GM19043 (cell line): ENCODE measurements around the gene FAM240A.
"Not testable (repeated sequence)": the region's sequence is repeated elsewhere in the genome, so short reads cannot be mapped to it uniquely, and the experiment has no call there.

Experiments used
- ATAC-seq: cut with Tn5 transposase; IDR thresholded peaks from one replicate; pipeline ENCODE4 v1.9.1; 2021; ENCODE audit warnings: low read depth; ENCODE audit not compliant: unreplicated experiment

Gene FAM240A

DNA sequence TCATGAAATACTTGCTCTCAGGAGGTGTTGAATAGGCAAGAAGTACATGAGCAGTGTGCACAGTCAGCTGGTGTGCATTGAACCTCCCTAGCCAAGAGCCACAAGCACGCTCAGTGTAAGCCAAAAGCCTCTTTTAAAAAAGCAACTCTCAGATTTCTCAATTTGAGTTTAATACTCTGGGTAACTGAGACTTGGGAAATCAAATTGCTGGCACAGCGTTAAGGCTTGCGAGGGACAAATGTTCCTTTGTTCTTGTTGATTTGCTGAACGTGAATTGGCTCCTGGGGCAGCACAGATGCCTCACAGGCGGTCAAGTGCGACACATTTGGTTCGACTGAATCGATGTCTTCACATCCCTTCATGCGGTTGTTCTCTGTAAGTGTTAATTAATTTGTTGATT, at the start of gene FAM240A:
FAM240A (plus strand) TSS at position 202 of the 400 bp plus-strand sequence; CDS start at position 361, 159 bp downstream.
- no peak for ATAC-seq

DNA sequence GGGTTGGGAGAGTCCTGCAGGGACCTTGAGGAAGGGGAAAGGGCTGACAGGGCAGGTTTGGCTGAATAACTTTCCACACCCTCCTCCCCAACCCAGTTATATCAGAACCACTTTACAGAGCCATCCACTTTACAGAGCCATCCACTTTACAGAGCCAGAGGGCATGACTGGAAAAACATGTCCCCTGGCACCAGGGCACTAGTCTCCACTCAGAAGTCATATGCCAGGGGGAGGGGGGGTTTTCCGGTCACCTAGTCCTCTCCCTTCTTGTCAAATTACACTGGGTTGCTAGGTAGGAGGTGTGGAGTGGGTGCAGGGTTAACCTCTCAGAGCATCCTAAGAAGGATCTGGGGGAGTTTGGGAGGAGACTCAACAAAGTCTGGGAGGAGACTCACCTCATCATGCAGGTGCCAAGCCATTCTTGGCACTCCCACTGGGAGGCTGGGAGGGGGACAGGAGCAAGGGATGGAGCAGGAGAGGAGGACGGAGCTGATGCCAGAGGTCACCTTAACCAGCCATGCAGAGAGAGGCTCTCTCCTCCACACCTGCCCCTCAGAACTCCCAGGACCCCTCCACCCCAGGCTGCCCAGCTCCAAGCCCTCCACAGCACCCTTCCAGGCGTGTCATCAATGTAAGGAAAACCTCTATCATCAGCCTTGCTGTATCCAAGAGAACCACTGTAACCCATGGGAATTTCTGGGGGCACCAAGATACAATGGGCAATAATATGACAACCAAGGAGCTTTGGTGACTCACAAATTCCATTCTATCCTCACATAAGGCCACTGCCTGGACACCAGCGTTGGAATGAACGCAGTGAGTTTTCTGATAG, 47.9 kb upstream of the FAM240A start:
- no peak for ATAC-seq

DNA sequence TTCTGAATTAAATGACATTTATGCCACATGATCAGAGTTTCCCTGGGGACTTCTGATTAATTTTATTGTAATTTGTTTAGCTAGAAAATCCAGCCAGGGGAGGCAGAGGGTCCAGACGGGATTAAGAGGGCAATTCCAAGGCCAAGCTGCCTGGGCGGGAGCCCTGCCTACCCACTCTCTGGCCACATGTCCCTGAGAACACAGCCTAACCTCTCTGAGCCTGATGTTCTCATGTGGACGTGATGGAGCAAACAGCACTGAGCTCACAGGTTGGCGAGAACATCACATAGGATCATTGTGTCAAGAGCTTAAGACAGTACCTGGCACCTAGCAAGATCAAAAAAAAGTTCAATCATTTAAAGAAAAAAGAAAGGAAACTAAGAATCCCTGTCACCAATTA, 47.2 kb upstream of the FAM240A start:
- no peak for ATAC-seq

DNA sequence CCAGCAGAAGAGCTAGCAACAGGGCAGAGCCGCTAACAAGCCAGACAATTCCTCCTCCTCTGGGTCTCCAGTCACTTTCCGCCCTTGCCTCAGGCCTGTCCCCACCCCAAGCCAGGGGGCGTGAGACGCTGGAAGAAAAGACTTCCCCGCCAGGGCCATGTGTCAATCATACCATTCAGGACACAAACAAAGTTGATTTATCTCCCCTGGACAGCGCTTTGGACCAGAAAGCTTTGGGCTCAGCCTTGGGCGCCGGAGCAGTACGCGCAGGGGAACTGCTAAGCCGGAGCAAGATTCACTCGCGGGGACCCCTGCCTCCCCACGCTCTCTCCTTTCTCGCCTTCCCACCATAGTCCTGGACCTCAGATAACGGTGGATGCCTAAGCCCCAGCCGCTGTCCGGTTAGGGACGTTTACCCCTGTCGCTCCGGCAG, 46.7 kb upstream of the FAM240A start:
- ATAC-seq = no peak

DNA sequence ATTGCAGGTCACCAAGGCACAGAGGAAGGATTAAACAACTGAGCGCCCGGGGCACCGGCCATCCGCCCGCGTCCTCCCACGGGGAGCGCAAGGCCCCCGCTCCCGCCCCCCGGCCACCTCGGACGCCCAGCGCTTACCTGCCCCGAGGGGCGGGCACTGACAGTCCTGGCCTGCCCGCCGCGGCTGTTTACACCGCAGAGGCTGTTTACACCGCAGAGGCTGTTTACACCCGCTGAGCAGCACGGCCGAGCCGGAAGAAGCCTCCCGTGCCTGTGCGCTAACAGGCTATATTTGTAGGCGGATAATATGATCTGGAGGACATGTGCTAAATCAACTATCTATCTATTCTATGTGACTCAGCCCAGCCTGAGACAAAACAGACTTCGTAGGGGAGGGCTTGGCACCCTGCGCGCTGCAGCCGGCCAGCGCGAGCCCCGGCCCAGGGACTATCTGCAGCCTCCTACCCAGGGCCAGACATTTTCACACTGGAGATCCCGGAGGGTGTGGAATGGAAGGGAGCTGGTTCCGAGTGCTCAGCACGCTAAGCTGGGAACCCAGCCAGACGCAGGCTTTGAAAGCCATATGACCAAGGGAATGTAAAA, 46.2 kb upstream of the FAM240A start, which contains the start of gene LRRC2:
LRRC2 (minus strand) TSS at position 263 of the 602 bp plus-strand sequence. CDS start 14,711 bp downstream, outside the sequence.
- ATAC-seq = no peak

DNA sequence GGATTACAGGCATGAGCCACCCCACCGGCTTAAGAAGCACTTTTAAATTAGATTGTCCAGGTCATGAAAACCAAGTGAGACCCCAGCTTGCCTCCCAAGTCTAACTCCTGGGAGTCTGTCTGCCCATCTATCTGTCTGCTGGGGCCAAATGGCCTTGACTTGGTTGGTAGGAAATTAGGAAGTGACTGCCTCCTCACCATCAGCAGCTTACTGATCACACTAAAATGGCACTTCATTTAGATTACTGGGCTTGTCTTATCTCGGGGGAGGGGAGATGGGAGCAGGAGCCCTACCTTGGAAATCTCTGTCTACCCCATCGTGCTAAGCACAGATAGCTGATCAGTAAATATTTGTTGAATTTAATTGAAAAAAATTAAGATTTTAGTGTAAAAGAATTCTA, 40.6 kb upstream of the FAM240A start:
- ATAC-seq = no peak

DNA sequence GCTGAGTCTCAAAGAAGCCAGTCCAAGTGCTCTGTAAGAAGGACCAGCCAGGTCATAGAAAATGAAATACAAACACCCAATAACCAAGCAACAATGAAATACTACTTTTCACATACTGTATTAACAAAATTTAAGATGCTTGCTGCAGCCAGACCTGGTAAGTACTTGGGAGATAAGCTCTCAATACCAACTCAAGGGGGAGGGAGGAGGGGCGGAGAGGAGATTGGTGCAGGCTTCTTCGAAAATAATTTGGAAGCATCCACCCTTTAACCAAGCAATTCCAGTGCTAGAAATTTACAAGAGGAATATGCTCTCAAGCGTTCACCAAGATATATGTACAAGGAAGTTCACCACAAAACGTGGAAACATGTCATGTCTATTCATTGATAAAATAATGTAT, 38.6 kb upstream of the FAM240A start:
- ATAC-seq = no peak

DNA sequence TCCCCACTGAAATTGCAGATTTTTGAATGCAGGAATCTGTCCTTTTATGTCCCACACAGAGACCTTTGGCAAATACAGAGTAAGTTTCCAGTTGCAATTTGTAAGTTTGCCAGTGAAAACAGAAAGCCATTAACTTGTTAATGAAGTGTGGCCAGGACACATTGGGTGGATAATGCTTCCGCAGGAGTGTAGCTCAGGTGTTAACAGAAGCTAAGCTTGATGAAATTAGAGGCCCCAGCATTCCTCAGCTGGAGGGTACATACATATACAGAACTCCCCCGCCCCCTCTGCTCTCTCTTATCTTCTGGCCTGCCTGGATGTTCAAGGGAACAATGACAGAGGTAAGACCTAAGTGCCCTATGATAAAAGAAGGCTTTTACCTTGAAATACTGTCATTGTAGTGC, 38.1 kb upstream of the FAM240A start:
- no peak for ATAC-seq

DNA sequence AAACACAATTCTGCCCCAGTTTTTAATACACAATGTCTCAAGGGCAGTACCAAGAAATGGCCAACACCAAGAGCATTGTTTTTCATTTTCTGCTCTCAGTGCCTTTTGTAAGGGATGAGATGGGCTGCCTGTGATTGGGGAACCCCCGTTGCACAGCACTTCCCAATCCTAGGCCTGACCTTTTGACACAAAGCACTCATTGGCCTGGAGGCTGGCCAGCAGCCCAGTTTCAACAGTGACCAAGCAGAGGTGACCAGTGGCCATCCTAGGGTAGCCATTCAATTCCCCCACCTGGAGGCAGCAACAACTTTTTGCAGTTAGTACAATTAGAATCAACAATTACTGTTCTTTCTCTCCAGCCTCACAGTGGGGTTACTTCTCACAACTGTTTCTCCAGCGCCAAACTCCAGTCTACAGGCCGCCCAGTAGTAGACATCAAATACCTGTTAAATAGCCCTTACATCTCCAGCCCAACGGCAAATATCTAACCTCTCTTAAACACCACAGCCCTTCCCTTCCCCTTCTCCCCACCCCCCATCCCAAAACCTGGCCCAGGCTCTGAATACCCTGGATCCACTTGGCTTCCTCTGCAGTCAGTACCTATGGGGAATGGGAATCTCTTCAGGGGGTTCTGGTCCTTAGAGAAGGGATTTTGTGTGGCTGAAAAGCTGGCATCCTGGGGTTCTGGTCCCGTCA, 37.3 kb upstream of the FAM240A start:
- no peak for ATAC-seq

DNA sequence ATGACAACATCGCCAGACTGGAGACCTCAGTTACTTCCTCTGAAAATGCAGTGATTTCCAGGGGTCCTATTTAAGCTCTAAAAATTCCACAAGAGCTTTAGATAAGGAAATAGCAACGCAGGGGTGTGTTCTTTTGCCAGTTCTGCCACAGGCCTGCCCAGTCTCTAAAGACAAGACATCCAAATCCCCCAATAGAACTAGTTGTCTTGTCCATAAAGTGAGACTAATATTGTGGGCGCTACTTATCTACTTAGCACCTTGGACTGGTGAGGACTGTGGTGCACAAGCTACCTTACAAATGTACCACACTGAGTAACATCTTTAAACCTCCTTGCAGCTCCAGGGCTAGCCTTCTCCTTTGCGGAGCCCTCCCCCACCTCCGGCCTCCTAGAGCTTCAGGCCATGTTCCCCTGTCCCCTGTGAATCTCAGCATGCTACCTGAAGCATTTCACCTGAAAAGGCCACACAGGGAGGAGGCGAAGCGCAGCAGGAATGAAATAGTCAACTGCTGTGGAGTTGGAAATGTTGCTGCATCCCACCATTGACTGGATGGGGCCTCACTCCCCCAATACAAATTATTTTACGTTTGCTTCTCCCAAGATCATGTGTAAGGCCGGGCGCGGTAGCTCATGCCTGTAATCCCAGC, 36.6 kb upstream of the FAM240A start:
- ATAC-seq = no peak

DNA sequence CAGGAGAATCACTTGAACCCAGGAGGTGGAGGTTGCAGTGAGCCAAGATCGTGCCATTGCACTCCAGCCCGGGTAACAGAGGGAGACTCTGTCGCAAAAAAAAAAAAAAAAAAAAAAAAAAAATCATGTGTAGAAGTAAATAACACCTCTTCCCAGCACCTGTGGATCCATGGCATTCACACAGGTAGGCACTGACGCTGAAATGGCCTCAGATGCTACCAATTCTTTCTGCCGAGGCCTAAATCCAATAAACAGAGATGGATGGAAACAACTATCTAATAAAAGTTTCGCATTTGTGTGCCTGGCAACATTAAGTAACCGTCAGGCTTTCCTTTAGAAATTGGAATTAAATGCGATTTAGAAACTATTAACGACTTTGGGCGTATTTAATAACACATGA, 35.9 kb upstream of the FAM240A start:
- ATAC-seq = no peak

DNA sequence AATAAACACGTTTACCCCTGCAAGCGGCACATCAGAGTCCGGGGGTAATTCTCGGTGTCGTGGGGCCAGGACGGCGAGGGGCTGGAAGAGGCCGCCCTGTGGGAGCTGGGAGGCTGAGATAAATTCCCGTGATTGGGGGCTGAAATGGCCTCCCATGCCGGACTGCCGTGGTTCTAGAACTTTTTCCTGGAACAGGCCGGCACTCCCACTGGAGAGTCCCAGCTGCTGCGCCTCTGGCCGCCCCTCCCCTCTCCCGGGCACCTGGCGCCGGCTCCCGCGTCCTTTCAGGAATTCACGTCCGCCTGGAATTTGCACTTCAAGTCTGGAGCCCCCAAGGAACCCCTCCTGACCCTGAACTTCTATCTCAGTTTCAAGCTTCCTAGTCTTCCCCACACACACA, 35.4 kb upstream of the FAM240A start:
- no peak for ATAC-seq

DNA sequence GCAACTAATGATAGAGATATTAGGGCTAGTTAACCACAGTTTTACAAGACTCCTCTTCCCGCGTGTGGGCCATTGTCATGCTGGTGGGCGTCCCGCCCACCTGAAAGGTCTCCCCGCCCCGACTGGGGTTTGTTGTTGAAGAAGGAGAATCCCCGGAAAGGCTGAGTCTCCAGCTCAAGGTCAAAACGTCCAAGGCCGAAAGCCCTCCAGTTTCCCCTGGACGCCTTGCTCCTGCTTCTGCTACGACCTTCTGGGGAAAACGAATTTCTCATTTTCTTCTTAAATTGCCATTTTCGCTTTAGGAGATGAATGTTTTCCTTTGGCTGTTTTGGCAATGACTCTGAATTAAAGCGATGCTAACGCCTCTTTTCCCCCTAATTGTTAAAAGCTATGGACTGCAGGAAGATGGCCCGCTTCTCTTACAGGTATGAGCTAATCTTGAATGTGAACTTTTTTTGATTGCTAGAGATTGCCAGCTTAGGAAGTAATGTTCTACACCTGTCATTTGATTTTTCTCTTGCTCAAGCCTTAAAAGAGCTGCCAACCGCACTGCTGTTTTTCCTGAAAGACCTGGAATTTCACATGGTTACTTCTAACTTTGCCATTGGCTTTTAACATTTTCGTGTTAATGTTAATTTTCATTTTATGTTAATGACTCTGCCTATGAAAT, 34.6 kb upstream of the FAM240A start:
- ATAC-seq = not testable (repeated sequence)

DNA sequence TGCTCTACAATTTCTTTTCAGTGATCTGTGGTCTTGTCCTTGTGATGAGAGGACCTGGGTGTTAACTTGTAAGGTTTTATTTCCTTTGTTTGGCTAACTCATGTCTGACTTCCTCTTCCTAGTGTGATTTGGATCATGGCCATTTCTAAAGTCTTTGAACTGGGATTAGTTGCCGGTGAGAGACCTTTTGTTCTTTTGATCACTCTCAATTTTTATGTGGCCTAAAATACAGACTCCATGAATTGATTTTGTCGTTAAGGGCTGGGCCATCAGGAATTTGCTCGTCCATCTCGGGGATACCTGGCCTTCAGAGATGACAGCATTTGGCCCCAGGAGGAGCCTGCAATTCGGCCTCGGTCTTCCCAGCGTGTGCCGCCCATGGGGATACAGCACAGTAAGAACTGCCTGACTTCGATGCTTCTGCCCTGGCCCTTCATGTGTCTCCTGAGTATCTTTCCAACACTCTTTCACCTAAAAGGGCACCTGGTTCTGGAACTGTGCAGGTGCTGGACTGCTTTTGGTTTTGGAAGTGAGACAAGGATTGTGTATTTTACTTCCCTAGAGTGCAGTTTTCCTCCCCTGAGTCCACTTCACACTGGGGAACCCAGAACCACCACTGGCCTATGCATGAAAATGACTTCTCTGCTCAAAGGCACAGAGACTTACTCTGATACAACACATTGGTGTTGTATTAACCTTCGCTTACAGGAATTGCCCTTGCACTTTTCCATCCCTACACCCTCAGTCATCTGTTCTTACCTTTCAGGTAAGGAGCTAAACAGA, 33.2 kb upstream of the FAM240A start:
- no peak for ATAC-seq

DNA sequence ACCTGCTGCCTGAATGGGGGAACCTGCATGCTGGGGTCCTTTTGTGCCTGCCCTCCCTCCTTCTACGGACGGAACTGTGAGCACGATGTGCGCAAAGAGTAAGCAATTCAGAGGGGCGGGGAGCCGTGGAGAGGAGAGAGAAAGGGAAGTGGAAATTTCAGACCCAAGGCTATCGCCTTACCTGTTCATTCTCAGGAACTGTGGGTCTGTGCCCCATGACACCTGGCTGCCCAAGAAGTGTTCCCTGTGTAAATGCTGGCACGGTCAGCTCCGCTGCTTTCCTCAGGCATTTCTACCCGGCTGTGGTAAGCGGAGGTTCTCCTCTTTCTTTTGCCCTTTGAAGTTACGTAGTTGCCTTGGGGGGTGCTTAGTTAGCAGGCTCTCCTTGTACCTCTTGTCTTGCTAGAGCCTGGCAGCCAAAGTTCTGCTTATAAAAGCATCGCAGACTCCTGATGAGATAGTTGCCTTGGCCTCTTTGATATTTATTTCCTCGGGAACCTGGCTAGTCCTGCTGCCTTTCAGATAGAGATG, 32.5 kb upstream of the FAM240A start:
- no peak for ATAC-seq

DNA sequence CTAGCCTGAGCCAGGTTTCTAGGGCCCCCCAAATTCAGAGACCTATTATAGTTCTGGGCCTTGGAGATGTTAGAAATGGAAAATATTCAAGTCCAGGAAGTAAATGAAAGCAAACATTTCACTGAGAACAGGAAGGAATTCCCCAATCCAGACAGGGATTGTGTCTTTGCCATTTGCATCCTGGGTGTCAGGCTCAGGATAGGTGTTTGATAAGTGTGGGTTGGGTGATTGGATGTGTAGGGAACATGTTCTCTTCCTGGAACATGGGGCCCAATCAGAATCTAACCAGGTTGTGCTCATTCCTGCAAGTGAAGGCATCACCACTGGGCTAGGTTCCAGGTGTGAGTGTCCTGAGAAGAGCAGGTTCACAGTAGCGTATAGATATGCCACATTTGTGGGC, 31.6 kb upstream of the FAM240A start:
- ATAC-seq = no peak

DNA sequence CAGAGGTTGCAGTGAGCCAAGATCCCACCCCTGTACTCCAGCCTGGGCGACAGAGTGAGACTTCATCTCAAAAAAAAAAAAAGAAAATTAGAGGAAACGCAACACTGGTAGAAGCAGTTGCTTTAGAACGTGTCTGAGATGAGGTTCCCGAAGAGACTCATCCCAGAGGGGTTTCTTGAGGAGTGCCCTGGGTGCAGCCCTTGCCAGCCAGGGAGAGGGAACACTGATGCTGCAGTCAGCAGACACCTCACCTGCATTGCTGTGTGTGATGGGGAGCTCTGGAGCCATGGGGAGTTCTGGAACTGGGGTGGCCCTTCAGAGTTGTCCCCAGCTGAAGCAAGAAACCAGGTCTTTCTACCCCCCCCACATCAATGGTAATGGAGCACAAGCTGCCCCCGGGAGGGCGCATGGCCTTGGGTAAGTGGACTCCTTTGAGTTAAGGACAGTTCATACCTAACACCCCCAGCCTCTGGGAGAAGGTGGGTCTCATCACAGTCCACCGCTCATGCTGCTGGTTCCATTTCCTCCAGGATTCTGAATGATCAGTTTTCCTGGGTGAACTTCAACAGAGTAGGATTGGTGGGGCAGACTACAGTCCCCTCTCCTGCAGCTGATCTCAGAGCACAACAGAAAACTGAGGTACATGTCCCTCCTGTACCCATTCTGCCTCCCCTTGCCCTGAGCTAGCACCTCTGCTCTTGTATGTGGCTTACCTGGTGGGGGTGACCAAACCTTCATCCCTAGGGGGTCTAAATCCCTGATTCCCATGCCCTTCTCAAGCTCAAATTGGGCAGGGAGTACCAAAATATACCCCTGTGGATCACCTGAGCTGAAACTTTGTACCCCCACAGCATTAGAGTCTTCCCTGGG, 27.5 kb upstream of the FAM240A start:
- ATAC-seq = no peak
